Measurements from ENCODE around the gene ZNF22. TPM values are rescaled to one million over a fixed set of nuclear protein-coding genes. Genes with fewer than 3 reads are reported as not detected.

ZNF22 gene
- total RNA-seq, 4 donors from 2014 or later, result 3.6 to 12.3 (median 8.1) TPM

GRCh38 chr10:45044290-45044689 lies 43.6 kb downstream of the ZNF22 start:
- Histone ChIP-seq H3K36me3 (no peaks in the 10 kb centered on the region), H3K27ac (no peak overlapping the region), H3K4me1 (no peaks in the 10 kb centered on the region), H3K4me3 (no peak overlapping the region), H3K9me3 (no peaks in the 10 kb centered on the region), H3K27me3 (no peaks in the 10 kb centered on the region)
- DNase-seq, result no peak
- intact Hi-C loops (cut with DNase I; ENCODE audit: low total_unique reads), result no loop called here
- TF ChIP-seq POLR2A (IDR thresholded peaks at IDR 0.05) (no peak), CTCF (IDR thresholded peaks at IDR 0.05 in 4 of 5, conservative IDR thresholded peaks at IDR 0.05 in 1 of 5) (no peak)
- in situ Hi-C loops (cut with MboI; ENCODE audit: low sequenced_read_pairs in 4 of 4), result no loop called here
- no peak for ATAC-seq

- Histone ChIP-seq H3K27me3 (no peaks in the 10 kb centered on the region), H3K4me1 (no peaks in the 10 kb centered on the region), H3K36me3 (no peaks in the 10 kb centered on the region), H3K9me3 (no peaks in the 10 kb centered on the region), H3K4me3 (no peak overlapping the region), H3K27ac (no peak overlapping the region)
- DNase-seq, result no peak
- TF ChIP-seq CTCF (IDR thresholded peaks at IDR 0.05 in 4 of 5, conservative IDR thresholded peaks at IDR 0.05 in 1 of 5), result no peak
- intact Hi-C loops (cut with DNase I; ENCODE audit: low total_unique reads) (no loop called here), in situ Hi-C loops (cut with MboI; ENCODE audit: low sequenced_read_pairs in 4 of 4) (loop anchor here in 1 of 4 donors (25.0 kb wide), 1 partner anchor 112 kb away; no protein-coding TSS in a partner anchor)
- ATAC-seq, result no peak
Measured at GRCh38 chr10:45050551-45051235, 50.0 kb downstream of the ZNF22 start.

- intact Hi-C loops (cut with DNase I; ENCODE audit: low total_unique reads) (no loop called here), in situ Hi-C loops (cut with MboI; ENCODE audit: low sequenced_read_pairs in 4 of 4) (loop anchor here in 1 of 4 donors (25.0 kb wide), 1 partner anchor 110 kb away; no protein-coding TSS in a partner anchor)
- Histone ChIP-seq H3K36me3 (no peaks in the 10 kb centered on the region), H3K4me1 (no peaks in the 10 kb centered on the region), H3K9me3 (no peaks in the 10 kb centered on the region), H3K27me3 (no peaks in the 10 kb centered on the region), H3K4me3 (no peak overlapping the region), H3K27ac (no peak overlapping the region)
- ATAC-seq, result no peak
- TF ChIP-seq POLR2A (IDR thresholded peaks at IDR 0.05) (no peak), CTCF (IDR thresholded peaks at IDR 0.05 in 4 of 5, conservative IDR thresholded peaks at IDR 0.05 in 1 of 5) (no peak)
- DNase-seq, result no peak
Measured at GRCh38 chr10:45052700-45053099, 52.0 kb downstream of the ZNF22 start.

- H3K36me3 ChIP-seq, result no peaks in the 10 kb centered on the region
- intact Hi-C loops (cut with DNase I; ENCODE audit: low total_unique reads), result no loop called here
- TF ChIP-seq POLR2A (IDR thresholded peaks at IDR 0.05) (no peak), CTCF (IDR thresholded peaks at IDR 0.05 in 4 of 5, conservative IDR thresholded peaks at IDR 0.05 in 1 of 5) (no peak)
- H3K9me3 ChIP-seq, result no peaks in the 10 kb centered on the region
- ATAC-seq (no peak), DNase-seq (no peak)
- no peak overlapping the region for H3K4me3 ChIP-seq
- no peaks in the 10 kb centered on the region for H3K4me1 ChIP-seq
- H3K27ac ChIP-seq, result no peak overlapping the region
- in situ Hi-C loops (cut with MboI; ENCODE audit: low sequenced_read_pairs in 4 of 4), result loop anchor here in 1 of 4 donors (25.0 kb wide), 1 partner anchor 109 kb away; no protein-coding TSS in a partner anchor
- no peaks in the 10 kb centered on the region for H3K27me3 ChIP-seq
Measured at GRCh38 chr10:45053569-45054100, 52.9 kb downstream of the ZNF22 start.

Other genes with a start within 250 kb of the ZNF22 start
- not detected for gene TMEM72, start 89.6 kb upstream of the ZNF22 start, total RNA-seq
- 10 to 100 TPM in 3 of 4 donors, 1 to 10 TPM in 1; 9.4 to 39.7 (median 24.0) TPM for gene RASSF4, start 41.1 kb upstream of the ZNF22 start, total RNA-seq
- 100 to 1,000 TPM in 2 of 4 donors, 10 to 100 TPM in 2; 83.4 to 331 (median 120) TPM for gene DEPP1, start 22.1 kb upstream of the ZNF22 start, total RNA-seq